Measurements from ENCODE around the gene ZMYND8.

DNA sequence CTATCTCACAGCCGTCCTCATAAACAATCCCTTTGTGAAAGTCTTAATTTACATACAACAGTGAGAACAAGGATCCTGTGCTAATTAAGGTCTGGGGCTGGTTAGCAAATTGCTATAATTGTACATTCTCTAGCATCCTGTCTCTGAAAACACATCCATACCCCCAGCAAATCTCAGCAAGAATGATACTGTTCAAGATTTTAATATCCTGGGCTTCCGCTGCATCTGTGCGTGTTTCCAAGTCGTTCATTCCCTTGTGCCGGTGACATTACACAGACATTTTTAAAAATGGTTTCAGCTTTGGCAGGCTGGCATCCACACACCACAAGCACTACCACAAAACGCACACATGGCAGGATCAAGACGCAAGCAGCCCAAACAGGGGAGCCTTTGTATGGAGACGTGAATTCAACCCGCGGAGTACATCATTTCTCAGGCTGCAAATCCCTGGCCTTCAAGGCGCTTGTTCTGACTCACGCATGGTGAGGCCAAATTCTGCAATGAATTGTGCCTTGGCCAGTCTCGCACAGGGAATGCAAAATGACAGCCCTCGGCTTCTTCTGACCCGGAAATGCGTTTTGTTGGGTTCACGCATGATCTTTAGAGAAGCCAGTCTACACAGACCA lies 20.3 kb downstream of the ZMYND8 start:
- TF ChIP-seq, protein P1, sequence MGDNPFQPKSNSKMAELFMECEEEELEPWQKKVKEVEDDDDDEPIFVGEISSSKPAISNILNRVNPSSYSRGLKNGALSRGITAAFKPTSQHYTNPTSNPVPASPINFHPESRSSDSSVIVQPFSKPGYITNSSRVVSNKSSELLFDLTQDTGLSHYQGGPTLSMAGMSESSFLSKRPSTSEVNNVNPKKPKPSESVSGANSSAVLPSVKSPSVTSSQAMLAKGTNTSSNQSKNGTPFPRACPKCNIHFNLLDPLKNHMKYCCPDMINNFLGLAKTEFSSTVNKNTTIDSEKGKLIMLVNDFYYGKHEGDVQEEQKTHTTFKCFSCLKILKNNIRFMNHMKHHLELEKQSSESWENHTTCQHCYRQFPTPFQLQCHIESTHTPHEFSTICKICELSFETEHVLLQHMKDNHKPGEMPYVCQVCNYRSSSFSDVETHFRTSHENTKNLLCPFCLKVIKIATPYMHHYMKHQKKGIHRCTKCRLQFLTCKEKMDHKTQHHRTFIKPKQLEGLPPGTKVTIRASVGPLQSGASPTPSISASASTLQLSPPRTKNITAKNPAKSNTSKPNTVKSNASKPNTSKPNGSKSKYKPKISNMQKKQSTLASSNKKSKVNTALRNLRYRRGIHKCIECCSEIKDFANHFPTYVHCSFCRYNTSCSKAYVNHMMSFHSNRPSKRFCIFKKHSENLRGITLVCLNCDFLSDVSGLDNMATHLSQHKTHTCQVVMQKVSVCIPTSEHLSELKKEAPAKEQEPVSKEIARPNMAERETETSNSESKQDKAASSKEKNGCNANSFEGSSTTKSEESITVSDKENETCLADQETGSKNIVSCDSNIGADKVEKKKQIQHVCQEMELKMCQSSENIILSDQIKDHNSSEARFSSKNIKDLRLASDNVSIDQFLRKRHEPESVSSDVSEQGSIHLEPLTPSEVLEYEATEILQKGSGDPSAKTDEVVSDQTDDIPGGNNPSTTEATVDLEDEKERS (tag by site-specific recombination; IDR thresholded peaks at IDR 0.05), result no peak
- TF ChIP-seq RBAK (tag by site-specific recombination; IDR thresholded peaks at IDR 0.05) (no peak), ZFP37 (tag by site-specific recombination; IDR thresholded peaks at IDR 0.05) (no peak), KLF1 (tag by site-specific recombination; IDR thresholded peaks at IDR 0.05) (no peak), ZNF175 (tag by site-specific recombination; IDR thresholded peaks at IDR 0.05) (no peak), BCL11A (tag by site-specific recombination; IDR thresholded peaks at IDR 0.05; ENCODE audit: low read depth) (no peak), ZNF610 (tag by site-specific recombination; IDR thresholded peaks at IDR 0.05; ENCODE audit: borderline replicate concordance) (no peak)
- TF ChIP-seq, protein P2, sequence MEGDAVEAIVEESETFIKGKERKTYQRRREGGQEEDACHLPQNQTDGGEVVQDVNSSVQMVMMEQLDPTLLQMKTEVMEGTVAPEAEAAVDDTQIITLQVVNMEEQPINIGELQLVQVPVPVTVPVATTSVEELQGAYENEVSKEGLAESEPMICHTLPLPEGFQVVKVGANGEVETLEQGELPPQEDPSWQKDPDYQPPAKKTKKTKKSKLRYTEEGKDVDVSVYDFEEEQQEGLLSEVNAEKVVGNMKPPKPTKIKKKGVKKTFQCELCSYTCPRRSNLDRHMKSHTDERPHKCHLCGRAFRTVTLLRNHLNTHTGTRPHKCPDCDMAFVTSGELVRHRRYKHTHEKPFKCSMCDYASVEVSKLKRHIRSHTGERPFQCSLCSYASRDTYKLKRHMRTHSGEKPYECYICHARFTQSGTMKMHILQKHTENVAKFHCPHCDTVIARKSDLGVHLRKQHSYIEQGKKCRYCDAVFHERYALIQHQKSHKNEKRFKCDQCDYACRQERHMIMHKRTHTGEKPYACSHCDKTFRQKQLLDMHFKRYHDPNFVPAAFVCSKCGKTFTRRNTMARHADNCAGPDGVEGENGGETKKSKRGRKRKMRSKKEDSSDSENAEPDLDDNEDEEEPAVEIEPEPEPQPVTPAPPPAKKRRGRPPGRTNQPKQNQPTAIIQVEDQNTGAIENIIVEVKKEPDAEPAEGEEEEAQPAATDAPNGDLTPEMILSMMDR (tag by site-specific recombination; IDR thresholded peaks at IDR 0.05), result no peak

Measured in HEK293 (cell line).